Coronary artery (tissue), 2 donors: Measurements from ENCODE around the gene PHC3.
"Not testable (repeated sequence)": the region's sequence is repeated elsewhere in the genome, so short reads cannot be mapped to it uniquely, and the experiment has no call there.

Experiments used
- DNase-seq: peaks from one replicate; pipeline ENCODE4 v3.0.0-alpha.2; 2017; ENCODE audit warnings: low spot score
- H3K27ac ChIP-seq, 2 donors: fragments of 200-600 bp; sonication (generic); one replicate each; pipeline ENCODE4 v1.5.1; 2016 to 2019
- H3K4me3 ChIP-seq: fragments of 200-600 bp; sonication (generic); 2 replicates; pipeline ENCODE4 v1.5.1; 2016; ENCODE audit warnings: mild to moderate bottlenecking, moderate library complexity
- TF ChIP-seq, protein P1 (sequence below): fragments of 200-600 bp; sonication (generic); IDR thresholded peaks from one replicate; pipeline ENCODE4 v1.5.1; 2019; ENCODE audit warnings: antibody characterized with exemption

PHC3 gene

DNA sequence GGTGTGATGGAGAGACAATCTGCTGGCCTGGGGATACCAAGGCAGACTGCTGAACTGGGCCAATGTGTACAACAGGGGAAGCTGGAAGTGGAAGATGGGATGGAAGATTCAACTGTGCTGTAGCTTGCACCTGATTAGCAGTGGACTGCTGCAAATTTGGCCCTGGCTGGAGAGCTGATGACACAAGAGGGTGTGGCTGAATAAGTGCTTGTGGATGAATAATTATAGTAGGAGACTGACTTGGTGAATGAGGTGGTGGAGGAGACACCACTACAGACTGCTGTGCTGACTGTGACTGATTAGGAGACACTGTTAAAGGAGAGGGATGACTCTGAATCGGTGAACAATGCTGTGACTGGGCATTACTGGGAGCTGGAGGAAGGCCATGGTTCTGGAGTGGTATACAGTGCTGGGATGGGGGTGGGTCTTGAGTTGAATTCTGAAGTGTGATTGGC lies 52.5 kb downstream of the PHC3 start:
- H3K4me3 ChIP-seq = no peak overlapping the region
- H3K27ac ChIP-seq = no peak overlapping the region
- no peak for DNase-seq
- TF ChIP-seq, protein P1, sequence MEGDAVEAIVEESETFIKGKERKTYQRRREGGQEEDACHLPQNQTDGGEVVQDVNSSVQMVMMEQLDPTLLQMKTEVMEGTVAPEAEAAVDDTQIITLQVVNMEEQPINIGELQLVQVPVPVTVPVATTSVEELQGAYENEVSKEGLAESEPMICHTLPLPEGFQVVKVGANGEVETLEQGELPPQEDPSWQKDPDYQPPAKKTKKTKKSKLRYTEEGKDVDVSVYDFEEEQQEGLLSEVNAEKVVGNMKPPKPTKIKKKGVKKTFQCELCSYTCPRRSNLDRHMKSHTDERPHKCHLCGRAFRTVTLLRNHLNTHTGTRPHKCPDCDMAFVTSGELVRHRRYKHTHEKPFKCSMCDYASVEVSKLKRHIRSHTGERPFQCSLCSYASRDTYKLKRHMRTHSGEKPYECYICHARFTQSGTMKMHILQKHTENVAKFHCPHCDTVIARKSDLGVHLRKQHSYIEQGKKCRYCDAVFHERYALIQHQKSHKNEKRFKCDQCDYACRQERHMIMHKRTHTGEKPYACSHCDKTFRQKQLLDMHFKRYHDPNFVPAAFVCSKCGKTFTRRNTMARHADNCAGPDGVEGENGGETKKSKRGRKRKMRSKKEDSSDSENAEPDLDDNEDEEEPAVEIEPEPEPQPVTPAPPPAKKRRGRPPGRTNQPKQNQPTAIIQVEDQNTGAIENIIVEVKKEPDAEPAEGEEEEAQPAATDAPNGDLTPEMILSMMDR = no peak

DNA sequence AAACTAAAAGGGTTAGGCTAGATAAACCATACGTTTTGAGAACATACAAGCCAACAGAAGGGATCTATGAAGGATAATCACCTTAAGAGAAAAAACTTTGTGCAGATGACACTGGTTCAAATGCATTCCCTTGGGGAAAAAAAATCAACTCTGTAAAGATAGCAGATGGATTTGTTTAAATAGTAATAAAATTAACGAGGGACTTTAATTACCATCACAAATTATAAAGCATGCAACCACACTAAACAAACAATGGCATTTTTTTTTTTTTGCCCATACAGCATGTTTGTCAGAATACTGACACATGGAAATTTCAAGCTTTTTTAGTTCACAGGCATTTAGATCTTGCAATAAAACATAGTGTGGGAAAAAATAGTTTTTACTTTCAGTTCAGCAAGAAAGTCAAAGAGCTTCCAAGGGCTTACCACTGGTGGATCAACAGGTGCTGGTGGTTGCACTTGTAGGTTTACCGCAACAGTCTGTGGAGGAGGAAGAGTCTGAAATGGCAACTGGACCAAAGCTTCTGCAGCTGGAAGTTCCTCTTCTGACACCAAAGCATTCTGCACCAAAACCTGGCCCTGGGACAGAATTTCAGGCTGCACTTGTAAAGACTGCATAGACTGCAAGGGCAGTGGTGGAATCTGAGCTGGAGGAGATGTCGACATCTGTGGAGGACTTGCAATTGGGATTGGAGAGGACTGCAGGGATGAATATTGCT lies 53.1 kb downstream of the PHC3 start:
- Histone ChIP-seq H3K4me3 (no peak overlapping the region), H3K27ac (no peak overlapping the region)
- TF ChIP-seq, protein P1 = no peak
- DNase-seq = no peak

DNA sequence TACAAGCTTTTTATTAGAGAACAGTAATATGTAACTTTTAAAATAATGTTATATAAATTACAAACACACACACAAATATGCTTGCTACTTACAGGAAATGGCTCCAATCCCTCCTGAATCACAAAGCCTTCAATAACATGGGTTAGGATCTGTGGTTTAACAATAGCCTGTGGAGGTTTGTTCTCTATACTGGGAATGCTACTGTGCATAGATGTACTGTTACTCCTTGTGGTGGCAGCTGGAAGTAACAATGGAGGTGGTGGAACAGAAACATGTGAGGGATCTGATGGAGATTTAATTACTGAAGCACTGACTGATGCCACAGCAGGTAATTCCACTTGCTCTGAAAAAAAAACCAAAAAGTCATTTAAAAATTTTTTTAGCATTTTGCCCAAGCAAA lies 64.4 kb downstream of the PHC3 start:
- no peak for DNase-seq
- Histone ChIP-seq H3K4me3 (no peak overlapping the region), H3K27ac (no peak overlapping the region)
- TF ChIP-seq, protein P1 = no peak

DNA sequence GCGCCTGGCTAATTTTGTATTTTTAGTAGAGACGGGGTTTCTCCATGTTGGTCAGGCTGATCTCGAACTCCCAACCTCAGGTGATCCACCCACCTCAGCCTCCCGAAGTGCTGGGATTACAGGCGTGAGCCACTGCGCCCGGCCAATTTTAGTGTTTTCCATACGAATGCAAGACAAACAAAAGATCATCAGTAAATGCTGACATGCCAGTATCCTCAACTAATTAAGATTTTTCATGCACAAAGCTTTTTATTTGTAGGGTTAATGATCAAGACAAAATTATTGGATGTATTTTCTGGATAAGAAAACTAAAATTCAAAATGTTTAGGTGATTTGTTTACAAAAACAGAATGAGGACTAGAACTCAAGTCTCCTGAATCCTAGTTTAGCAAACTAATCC lies 67.4 kb downstream of the PHC3 start:
- DNase-seq, H3K4me3 ChIP-seq, H3K27ac ChIP-seq: not testable (repeated sequence)

DNA sequence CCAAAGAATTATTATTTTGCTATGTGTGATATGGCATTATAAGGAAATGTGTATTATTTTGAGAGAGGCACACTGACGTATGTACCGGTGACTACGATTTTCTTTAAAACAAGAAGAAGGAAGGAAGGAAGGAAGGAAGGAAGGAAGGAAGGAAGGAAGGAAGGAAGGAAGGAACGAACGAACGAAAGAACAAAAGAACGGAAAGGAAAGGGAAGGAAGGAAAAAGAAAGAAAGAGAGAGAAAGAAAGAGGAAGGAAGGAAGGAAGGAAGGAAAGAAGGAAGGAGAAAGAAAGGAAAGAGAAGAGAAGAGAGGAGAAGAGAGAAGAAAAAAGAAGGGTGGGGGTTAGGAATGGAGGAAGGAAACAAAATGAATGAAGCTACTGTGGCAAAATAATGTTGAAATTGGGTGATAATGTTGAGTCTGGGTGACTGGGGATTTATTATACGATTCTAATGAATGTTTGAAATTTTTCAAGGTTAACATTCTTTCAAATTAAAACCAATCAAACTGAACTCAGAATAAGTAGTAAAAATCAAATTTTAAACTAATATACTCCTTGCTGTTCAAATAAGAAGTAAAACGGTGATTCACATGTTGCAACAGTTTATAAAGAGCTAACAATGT lies 70.3 kb downstream of the PHC3 start:
- TF ChIP-seq, protein P1 = no peak
- Histone ChIP-seq H3K27ac (no peak overlapping the region), H3K4me3 (no peak overlapping the region)
- DNase-seq = no peak

DNA sequence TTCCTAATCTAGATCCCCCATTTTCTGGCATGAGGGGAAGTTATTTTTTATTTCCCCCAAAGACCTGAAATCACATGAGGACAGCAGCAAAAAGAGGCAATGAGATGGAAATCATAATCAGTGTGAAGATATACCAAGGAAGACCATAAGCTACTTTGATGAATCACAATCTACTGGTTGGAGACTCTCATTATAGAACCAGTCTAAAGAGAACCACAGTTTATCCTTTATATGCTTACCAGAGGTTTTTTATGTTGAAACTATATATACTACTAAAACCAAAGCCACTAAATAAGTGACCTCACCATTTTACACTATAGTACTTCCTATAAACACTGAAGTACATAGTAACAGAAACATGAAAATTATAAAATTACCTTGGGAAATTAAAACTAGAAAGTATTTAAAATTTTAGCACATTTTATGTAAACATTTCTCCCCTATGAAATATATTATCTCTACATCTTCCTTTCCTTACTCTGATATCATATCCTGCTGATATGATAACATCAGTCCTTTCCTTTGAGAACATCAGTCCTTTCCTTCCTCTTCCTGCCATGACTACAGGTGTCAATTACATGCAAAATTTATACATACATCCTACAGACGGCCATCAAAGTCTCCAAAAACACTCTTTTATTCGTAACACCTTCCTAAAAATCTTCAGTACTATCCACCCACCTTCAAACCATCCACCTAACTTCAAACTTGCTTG lies 71.8 kb downstream of the PHC3 start:
- TF ChIP-seq, protein P1 = no peak
- Histone ChIP-seq H3K4me3 (no peak overlapping the region), H3K27ac (no peak overlapping the region)
- DNase-seq = no peak

DNA sequence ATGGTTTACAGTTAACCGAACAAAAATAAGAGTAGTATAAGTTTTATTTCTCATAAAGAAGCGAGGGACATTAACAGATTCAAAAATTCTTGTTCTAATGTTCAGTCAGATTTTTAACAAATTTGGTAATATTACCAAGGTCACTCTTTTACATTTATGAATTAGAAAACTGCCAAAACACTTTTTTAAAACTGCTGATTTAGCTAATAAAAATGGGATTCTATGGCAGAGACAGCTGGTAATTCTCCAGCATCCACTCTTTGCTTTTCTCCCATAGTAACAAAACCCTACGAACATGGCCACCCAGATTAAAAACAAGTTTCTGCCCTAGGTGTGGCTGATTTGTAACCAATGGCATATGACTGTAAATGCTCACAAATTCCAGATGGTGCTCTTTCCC lies 72.6 kb downstream of the PHC3 start:
- DNase-seq = no peak

More for the DNA sequence above, 72.6 kb downstream of the PHC3 start:
- Histone ChIP-seq H3K27ac (no peak overlapping the region), H3K4me3 (no peak overlapping the region)
- TF ChIP-seq, protein P1 = no peak
